ENCODE data around the gene GHRH. TPM values are rescaled to one million over a fixed set of nuclear protein-coding genes. Genes with fewer than 3 reads are reported as not detected.

GHRH gene
- total RNA-seq, 4 donors from 2014 or later, result not detected

GRCh38 chr20:37207171-37207570 lies 54.4 kb downstream of the GHRH start:
- H3K4me3 ChIP-seq (ENCODE audit: low read depth, poor library complexity, severe bottlenecking), result no peak overlapping the region
- intact Hi-C loops (cut with DNase I; ENCODE audit: low total_unique reads), result no loop called here
- TF ChIP-seq, protein P1, sequence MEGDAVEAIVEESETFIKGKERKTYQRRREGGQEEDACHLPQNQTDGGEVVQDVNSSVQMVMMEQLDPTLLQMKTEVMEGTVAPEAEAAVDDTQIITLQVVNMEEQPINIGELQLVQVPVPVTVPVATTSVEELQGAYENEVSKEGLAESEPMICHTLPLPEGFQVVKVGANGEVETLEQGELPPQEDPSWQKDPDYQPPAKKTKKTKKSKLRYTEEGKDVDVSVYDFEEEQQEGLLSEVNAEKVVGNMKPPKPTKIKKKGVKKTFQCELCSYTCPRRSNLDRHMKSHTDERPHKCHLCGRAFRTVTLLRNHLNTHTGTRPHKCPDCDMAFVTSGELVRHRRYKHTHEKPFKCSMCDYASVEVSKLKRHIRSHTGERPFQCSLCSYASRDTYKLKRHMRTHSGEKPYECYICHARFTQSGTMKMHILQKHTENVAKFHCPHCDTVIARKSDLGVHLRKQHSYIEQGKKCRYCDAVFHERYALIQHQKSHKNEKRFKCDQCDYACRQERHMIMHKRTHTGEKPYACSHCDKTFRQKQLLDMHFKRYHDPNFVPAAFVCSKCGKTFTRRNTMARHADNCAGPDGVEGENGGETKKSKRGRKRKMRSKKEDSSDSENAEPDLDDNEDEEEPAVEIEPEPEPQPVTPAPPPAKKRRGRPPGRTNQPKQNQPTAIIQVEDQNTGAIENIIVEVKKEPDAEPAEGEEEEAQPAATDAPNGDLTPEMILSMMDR (IDR thresholded peaks at IDR 0.05), result no peak
- TF ChIP-seq POLR2A (IDR thresholded peaks at IDR 0.05), result no peak
- peak in 1 of 2 donors; percentile 34 for DNase-seq (ENCODE audit: low spot score in 2 of 2)
- 89 to 90% methylated on average over 11 of the region's 11 CpGs for WGBS, 2 donors

- TF ChIP-seq, protein P1 (IDR thresholded peaks at IDR 0.05), result no peak
- no peak for TF ChIP-seq POLR2A (IDR thresholded peaks at IDR 0.05)
Measured at GRCh38 chr20:37205794-37206193, 55.8 kb downstream of the GHRH start.

DNA sequence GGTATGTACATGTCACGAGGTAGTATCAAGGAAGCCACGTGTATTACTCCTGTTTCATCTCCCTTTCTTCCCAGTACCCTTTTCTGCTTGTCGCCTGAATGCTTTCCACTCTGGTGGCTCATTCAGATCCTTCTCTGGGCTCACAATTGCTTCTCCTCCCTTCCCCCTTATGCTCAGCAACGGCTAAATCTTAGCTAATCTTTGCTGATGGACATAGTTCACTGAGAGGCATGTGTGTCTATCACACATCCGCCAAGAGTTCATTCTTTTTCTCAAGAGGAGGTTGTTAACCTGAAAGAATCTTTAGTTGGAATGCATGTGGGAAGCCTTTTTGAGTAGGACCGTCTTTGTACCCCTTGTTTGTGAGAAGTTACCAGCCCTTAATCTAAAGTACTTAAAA lies 56.5 kb downstream of the GHRH start:
- DNase-seq (ENCODE audit: low spot score in 2 of 2), result no peak
- no peak for TF ChIP-seq POLR2A (IDR thresholded peaks at IDR 0.05)
- TF ChIP-seq, protein P1 (IDR thresholded peaks at IDR 0.05), result no peak
- no peak overlapping the region for H3K4me3 ChIP-seq (ENCODE audit: low read depth, poor library complexity, severe bottlenecking)
- intact Hi-C loops (cut with DNase I; ENCODE audit: low total_unique reads), result no loop called here
- WGBS, 2 donors, result 87 to 91% methylated on average over 6 of the region's 6 CpGs

More at GRCh38 chr20:37205794-37206193, 55.8 kb downstream of the GHRH start:
- no peak overlapping the region for H3K4me3 ChIP-seq (ENCODE audit: low read depth, poor library complexity, severe bottlenecking)
- intact Hi-C loops (cut with DNase I; ENCODE audit: low total_unique reads), result no loop called here
- no peak for DNase-seq (ENCODE audit: low spot score in 2 of 2)
- WGBS, 2 donors, result 65 to 69% methylated on average over 2 of the region's 2 CpGs

GRCh38 chr20:37204056-37204455 lies 57.6 kb downstream of the GHRH start:
- no peak for DNase-seq (ENCODE audit: low spot score in 2 of 2)
- intact Hi-C loops (cut with DNase I; ENCODE audit: low total_unique reads), result no loop called here
- H3K4me3 ChIP-seq (ENCODE audit: low read depth, poor library complexity, severe bottlenecking), result no peak overlapping the region
- 66% methylated on average over 3 of the region's 3 CpGs for WGBS, 2 donors
- TF ChIP-seq, protein P1 (IDR thresholded peaks at IDR 0.05), result no peak
- TF ChIP-seq POLR2A (IDR thresholded peaks at IDR 0.05), result no peak

DNA sequence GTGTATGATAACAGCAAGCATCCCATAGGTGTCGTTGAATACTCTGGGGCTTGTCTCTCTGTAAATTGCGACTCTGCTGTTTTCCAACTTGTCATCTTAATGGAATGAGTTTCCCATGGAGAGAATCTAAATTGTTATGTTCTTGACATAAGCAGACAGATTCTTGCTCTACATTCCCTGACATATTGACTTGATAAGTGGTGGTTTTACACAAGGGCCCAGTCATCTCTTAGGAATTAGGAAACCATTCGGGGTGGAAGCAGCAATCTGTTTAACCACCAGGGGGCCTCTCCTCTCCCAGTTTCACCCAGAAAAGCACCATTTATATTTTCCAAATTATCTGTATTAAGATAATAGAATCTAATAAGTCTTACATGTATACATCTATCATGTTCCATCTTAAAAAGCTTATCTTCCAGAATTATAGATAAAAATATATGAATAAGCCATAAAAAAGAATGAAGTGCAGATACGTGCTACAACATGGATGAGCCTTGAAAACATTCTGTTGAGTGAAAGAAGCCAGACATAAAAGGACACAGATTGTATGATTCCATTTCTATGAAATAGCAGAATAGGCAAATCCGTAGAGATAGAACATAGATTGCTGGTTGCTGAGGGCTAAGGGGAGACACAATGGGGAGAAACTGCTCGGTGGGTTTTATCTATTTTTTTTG lies 59.2 kb downstream of the GHRH start:
- 58 to 59% methylated on average over 6 of the region's 6 CpGs for WGBS, 2 donors
- intact Hi-C loops (cut with DNase I; ENCODE audit: low total_unique reads), result no loop called here
- TF ChIP-seq, protein P1 (IDR thresholded peaks at IDR 0.05), result no peak
- no peak for TF ChIP-seq POLR2A (IDR thresholded peaks at IDR 0.05)

GRCh38 chr20:37201827-37202162 lies 59.8 kb downstream of the GHRH start:
- no peak overlapping the region for H3K4me3 ChIP-seq (ENCODE audit: low read depth, poor library complexity, severe bottlenecking)
- 43 to 53% methylated on average over 2 of the region's 2 CpGs for WGBS, 2 donors
- intact Hi-C loops (cut with DNase I; ENCODE audit: low total_unique reads), result no loop called here
- no peak for DNase-seq (ENCODE audit: low spot score in 2 of 2)
- TF ChIP-seq POLR2A (IDR thresholded peaks at IDR 0.05), result no peak
- TF ChIP-seq, protein P1 (IDR thresholded peaks at IDR 0.05), result no peak

More for the DNA sequence above, 59.2 kb downstream of the GHRH start:
- DNase-seq (ENCODE audit: low spot score in 2 of 2), result peak in 1 of 2 donors; percentile 89
- H3K4me3 ChIP-seq (ENCODE audit: low read depth, poor library complexity, severe bottlenecking), result no peak overlapping the region
